PFSK-1 (cell line): ENCODE results near the gene TPGS2.

ENCODE experiments used
- FOXP2 ChIP-seq: optimal IDR thresholded peaks from 2 replicates; pipeline ENCODE3; 2011; ENCODE audit warnings: borderline replicate concordance, control low read depth, inconsistent platforms; ENCODE audit not compliant: insufficient read depth; ENCODE audit errors: extremely low read length, extremely low read depth
- POLR2AphosphoS5 ChIP-seq: IDR thresholded peaks from 2 replicates; pipeline ENCODE4 v1.6.1; 2012; ENCODE audit warnings: low read depth, mild to moderate bottlenecking, control low read depth, low read length, moderate library complexity
- TAF1 ChIP-seq: IDR thresholded peaks from 2 replicates; pipeline ENCODE4 v1.6.1; 2012; ENCODE audit warnings: low read length, control low read depth, borderline replicate concordance; ENCODE audit not compliant: insufficient read depth
- TF ChIP-seq, protein P1 (sequence below), 2 experiments: IDR thresholded peaks; 2 replicates each; pipeline versions ENCODE4 v1.6.1 to v1.8.0; 2011 to 2012; ENCODE audit warnings: low read depth in 2 of 2, low read length in 2 of 2, control low read depth in 1 of 2, inconsistent platforms in 1 of 2, mild to moderate bottlenecking in 1 of 2, moderate library complexity in 1 of 2; ENCODE audit not compliant: insufficient read depth in 1 of 2

DNA sequence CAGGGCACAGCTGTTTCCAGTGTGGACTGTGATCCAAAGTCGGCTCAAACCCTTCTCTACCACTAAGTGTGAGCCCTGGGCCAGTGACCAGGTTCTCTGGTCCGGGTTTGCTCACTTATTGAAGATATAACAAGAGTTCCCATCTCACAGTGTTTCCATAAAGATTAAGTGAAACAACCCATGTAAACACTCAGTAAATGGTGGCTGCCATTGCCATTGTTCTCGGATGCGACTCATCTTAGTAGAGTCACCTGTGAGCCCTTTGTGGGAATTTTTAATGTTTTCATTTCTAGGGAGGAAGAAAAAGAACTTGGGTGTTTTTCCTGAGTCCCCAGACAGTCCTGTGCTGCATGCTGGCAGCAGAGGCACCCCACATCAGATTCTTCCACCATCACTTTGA lies 53.4 kb downstream of the TPGS2 start:
- TF ChIP-seq, protein P1, sequence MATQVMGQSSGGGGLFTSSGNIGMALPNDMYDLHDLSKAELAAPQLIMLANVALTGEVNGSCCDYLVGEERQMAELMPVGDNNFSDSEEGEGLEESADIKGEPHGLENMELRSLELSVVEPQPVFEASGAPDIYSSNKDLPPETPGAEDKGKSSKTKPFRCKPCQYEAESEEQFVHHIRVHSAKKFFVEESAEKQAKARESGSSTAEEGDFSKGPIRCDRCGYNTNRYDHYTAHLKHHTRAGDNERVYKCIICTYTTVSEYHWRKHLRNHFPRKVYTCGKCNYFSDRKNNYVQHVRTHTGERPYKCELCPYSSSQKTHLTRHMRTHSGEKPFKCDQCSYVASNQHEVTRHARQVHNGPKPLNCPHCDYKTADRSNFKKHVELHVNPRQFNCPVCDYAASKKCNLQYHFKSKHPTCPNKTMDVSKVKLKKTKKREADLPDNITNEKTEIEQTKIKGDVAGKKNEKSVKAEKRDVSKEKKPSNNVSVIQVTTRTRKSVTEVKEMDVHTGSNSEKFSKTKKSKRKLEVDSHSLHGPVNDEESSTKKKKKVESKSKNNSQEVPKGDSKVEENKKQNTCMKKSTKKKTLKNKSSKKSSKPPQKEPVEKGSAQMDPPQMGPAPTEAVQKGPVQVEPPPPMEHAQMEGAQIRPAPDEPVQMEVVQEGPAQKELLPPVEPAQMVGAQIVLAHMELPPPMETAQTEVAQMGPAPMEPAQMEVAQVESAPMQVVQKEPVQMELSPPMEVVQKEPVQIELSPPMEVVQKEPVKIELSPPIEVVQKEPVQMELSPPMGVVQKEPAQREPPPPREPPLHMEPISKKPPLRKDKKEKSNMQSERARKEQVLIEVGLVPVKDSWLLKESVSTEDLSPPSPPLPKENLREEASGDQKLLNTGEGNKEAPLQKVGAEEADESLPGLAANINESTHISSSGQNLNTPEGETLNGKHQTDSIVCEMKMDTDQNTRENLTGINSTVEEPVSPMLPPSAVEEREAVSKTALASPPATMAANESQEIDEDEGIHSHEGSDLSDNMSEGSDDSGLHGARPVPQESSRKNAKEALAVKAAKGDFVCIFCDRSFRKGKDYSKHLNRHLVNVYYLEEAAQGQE (IDR thresholded peaks at IDR 0.05; ENCODE audit: insufficient read depth in 1 of 2, low read depth in 2 of 2, low read length in 2 of 2), result no peak
- no peak for TF ChIP-seq TAF1
- TF ChIP-seq POLR2AphosphoS5, result no peak
- no peak for TF ChIP-seq FOXP2
